Naive thymus-derived CD4-positive, alpha-beta T cell (primary cell): ENCODE measurements around the gene GTF2IRD1. TPM values are rescaled to one million over a fixed set of nuclear protein-coding genes. Genes with fewer than 3 reads are reported as not detected.
"Not testable (repeated sequence)": the region's sequence is repeated elsewhere in the genome, so short reads cannot be mapped to it uniquely, and the experiment has no call there.

Experiments
- ATAC-seq: fragments of 150-1000 bp; cut with Tn5 transposase; 2 replicates; pipeline ENCODE4 v1.10.0; 2021; ENCODE audit warnings: mild to moderate bottlenecking, moderate library complexity
- CTCF ChIA-PET: fragments of 350-600 bp; sonication (Branson Sonifier 250); formaldehyde crosslinking; loops from one replicate; lab custom pipeline; 2021; ENCODE audit warnings: antibody characterized with exemption; lab: Charles Lee
- POLR2A ChIA-PET: fragments of 350-600 bp; sonication (Branson Sonifier 250); formaldehyde crosslinking; loops from one replicate; lab custom pipeline; 2021; ENCODE audit warnings: antibody characterized with exemption, inconsistent platforms; lab: Charles Lee
- DNase-seq, 9 donors: peaks; one replicate each; pipeline versions ENCODE4 v3.0.0 to v3.0.0-alpha.2; 2020 to 2022; ENCODE audit warnings: mixed read lengths in 1 of 9
- H3K27ac ChIP-seq: one replicate; pipeline ENCODE4 v1.7.0; 2013; ENCODE audit warnings: mild to moderate bottlenecking, low read depth, low read length, moderate library complexity
- H3K27me3 ChIP-seq, 2 donors: one replicate each; pipeline ENCODE4 v1.7.0; 2013; ENCODE audit warnings: low read length in 2 of 2, mild to moderate bottlenecking in 2 of 2, moderate library complexity in 2 of 2; ENCODE audit not compliant: control insufficient read depth in 2 of 2, insufficient read depth in 2 of 2
- H3K36me3 ChIP-seq, 3 experiments: 1 replicate in 2 of 3; 2 replicates in 1 of 3; pipeline ENCODE4 v1.7.0; 2013; ENCODE audit warnings: low read length in 3 of 3, mild to moderate bottlenecking in 3 of 3, moderate library complexity in 1 of 3; ENCODE audit not compliant: insufficient read depth in 3 of 3, control insufficient read depth in 2 of 3
- H3K4me1 ChIP-seq, 2 donors: one replicate each; pipeline ENCODE4 v1.7.0; 2013; ENCODE audit warnings: low read length in 2 of 2, mild to moderate bottlenecking in 2 of 2, moderate library complexity in 1 of 2; ENCODE audit not compliant: control insufficient read depth in 2 of 2, insufficient read depth in 2 of 2
- H3K4me3 ChIP-seq: 2 replicates; pipeline ENCODE4 v1.7.0; 2013; ENCODE audit warnings: mild to moderate bottlenecking, low read length
- H3K9me3 ChIP-seq, 3 experiments: 1 replicate in 2 of 3; 2 replicates in 1 of 3; pipeline ENCODE4 v1.7.0; 2013; ENCODE audit warnings: low read length in 3 of 3; ENCODE audit not compliant: control insufficient read depth in 2 of 3
- H3K27ac Mint-ChIP-seq, 9 donors: one replicate each; pipeline ENCODE4 v1.8.0; 2020 to 2022; ENCODE audit warnings: mixed read lengths in 9 of 9, mild to moderate bottlenecking in 8 of 9, moderate library complexity in 5 of 9, inconsistent platforms in 2 of 9
- H3K27me3 Mint-ChIP-seq, 5 donors: one replicate each; pipeline ENCODE4 v1.8.0; 2021 to 2022; ENCODE audit warnings: mixed read lengths in 5 of 5, mild to moderate bottlenecking in 1 of 5
- H3K36me3 Mint-ChIP-seq, 5 donors: one replicate each; pipeline ENCODE4 v1.8.0; 2020 to 2022; ENCODE audit warnings: mixed read lengths in 5 of 5, mild to moderate bottlenecking in 3 of 5, inconsistent platforms in 1 of 5
- H3K4me1 Mint-ChIP-seq, 7 donors: one replicate each; pipeline ENCODE4 v1.8.0; 2020 to 2022; ENCODE audit warnings: mixed read lengths in 7 of 7, mild to moderate bottlenecking in 3 of 7, inconsistent platforms in 1 of 7
- H3K4me3 Mint-ChIP-seq, 10 donors: one replicate each; pipeline ENCODE4 v1.8.0; 2020 to 2022; ENCODE audit warnings: mild to moderate bottlenecking in 10 of 10, mixed read lengths in 10 of 10, moderate library complexity in 6 of 10, inconsistent platforms in 2 of 10
- H3K9me3 Mint-ChIP-seq, 11 donors: one replicate each; pipeline ENCODE4 v1.8.0; 2020 to 2022; ENCODE audit warnings: mixed read lengths in 11 of 11, mild to moderate bottlenecking in 4 of 11, inconsistent platforms in 1 of 11, moderate library complexity in 1 of 11
- intact Hi-C, 2 donors: fragments of 100-400 bp; cut with micrococcal nuclease; formaldehyde crosslinking; loops; one replicate each; pipeline ENCODE4 v1.15.1; 2023
- polyA plus RNA-seq, 2 donors: library from polyadenylated mRNA; unstranded; fragments of 300-500 nt; fragmentation: Illumina TruSeq; gene quantifications; one replicate each; pipeline ENCODE4 v1.2.3, GENCODE V29; 2021
- total RNA-seq, 6 experiments: library from RNA in 5 of 6; stranded (reverse) in 5 of 6; gene quantifications; 1 replicate in 5 of 6; 2 replicates in 1 of 6; pipeline ENCODE4 v1.2.3 and lab custom pipeline; 2021 to 2026

Gene GTF2IRD1
- total and polyA plus RNA-seq, 7 experiments from 2014 or later, result 0.07 to 5.6 (median 0.93) TPM; not detected in 1

GRCh38 chr7:74554178-74554577, 100.5 kb downstream of the GTF2IRD1 start:
- Histone ChIP-seq H3K4me1 (no peaks in the 10 kb centered on the region), H3K36me3 (no peaks in the 10 kb centered on the region), H3K27ac (no peak overlapping the region), H3K4me3 (no peak overlapping the region), H3K9me3 (no peaks in the 10 kb centered on the region), H3K27me3 (no peaks in the 10 kb centered on the region)
- ATAC-seq, result peak; percentile 12
- H3K9me3 Mint-ChIP-seq, result no peaks in the 10 kb centered on the region
- intact Hi-C loops, result no loop called here
- H3K27me3 Mint-ChIP-seq, result no peaks in the 10 kb centered on the region
- H3K4me3 Mint-ChIP-seq, result no peak overlapping the region
- no peaks in the 10 kb centered on the region for H3K4me1 Mint-ChIP-seq
- H3K36me3 Mint-ChIP-seq, result no peaks in the 10 kb centered on the region
- peak overlapping the region in 1 of 9 donors; percentile 47 for H3K27ac Mint-ChIP-seq
- no peak for DNase-seq
- POLR2A ChIA-PET, result no interaction called here
- CTCF ChIA-PET, result no interaction called here

- ATAC-seq, result no peak
- H3K4me3 Mint-ChIP-seq, result no peak overlapping the region
- H3K27me3 Mint-ChIP-seq, result no peaks in the 10 kb centered on the region
- ChIA-PET CTCF (no interaction called here), POLR2A (no interaction called here)
- no peaks in the 10 kb centered on the region for H3K27me3 ChIP-seq
- DNase-seq, result no peak
- no peaks in the 10 kb centered on the region for H3K9me3 Mint-ChIP-seq
- no peak overlapping the region for H3K27ac ChIP-seq
- H3K4me1 ChIP-seq, result no peaks in the 10 kb centered on the region
- no peak overlapping the region for H3K4me3 ChIP-seq
- intact Hi-C loops, result no loop called here
- no peak overlapping the region for H3K27ac Mint-ChIP-seq
- H3K36me3 Mint-ChIP-seq, result no peaks in the 10 kb centered on the region
- no peaks in the 10 kb centered on the region for H3K36me3 ChIP-seq
- no peaks in the 10 kb centered on the region for H3K4me1 Mint-ChIP-seq
- H3K9me3 ChIP-seq, result no peaks in the 10 kb centered on the region
These were observed 106.5 kb downstream of the GTF2IRD1 start for GRCh38 chr7:74560086-74560719.

GRCh38 chr7:74561898-74562613, 108.3 kb downstream of the GTF2IRD1 start:
- H3K4me3 Mint-ChIP-seq, result no peak overlapping the region
- DNase-seq (no peak), ATAC-seq (no peak)
- Histone ChIP-seq H3K9me3 (no peaks in the 10 kb centered on the region), H3K4me1 (no peaks in the 10 kb centered on the region), H3K27me3 (no peaks in the 10 kb centered on the region), H3K36me3 (no peaks in the 10 kb centered on the region), H3K4me3 (no peak overlapping the region), H3K27ac (no peak overlapping the region)
- CTCF ChIA-PET, result no interaction called here
- intact Hi-C loops, result no loop called here
- POLR2A ChIA-PET, result interaction anchor here (0.6 kb wide), 1 partner anchor 140 kb away, joined by 3 read pairs; no protein-coding TSS in a partner anchor
- H3K27ac Mint-ChIP-seq, result no peak overlapping the region
- no peaks in the 10 kb centered on the region for H3K36me3 Mint-ChIP-seq
- H3K9me3 Mint-ChIP-seq, result no peaks in the 10 kb centered on the region
- peaks cover 0 to 2% (median 0%) of the 10 kb centered on the region in 7 donors for H3K4me1 Mint-ChIP-seq
- no peaks in the 10 kb centered on the region for H3K27me3 Mint-ChIP-seq

GRCh38 chr7:74563639-74564038, 109.9 kb downstream of the GTF2IRD1 start:
- H3K27me3 ChIP-seq, POLR2A ChIA-PET, H3K36me3 ChIP-seq, H3K27ac Mint-ChIP-seq, H3K9me3 Mint-ChIP-seq, H3K9me3 ChIP-seq, H3K4me1 ChIP-seq, H3K36me3 Mint-ChIP-seq, H3K27me3 Mint-ChIP-seq, intact Hi-C loops, H3K27ac ChIP-seq, H3K4me1 Mint-ChIP-seq, H3K4me3 Mint-ChIP-seq, ATAC-seq, H3K4me3 ChIP-seq, DNase-seq: not testable (repeated sequence)
- CTCF ChIA-PET, result interaction anchor here (0.7 to 1.5 kb wide), 2 partner anchors 59 to 146 kb away, joined by 3 read pairs; no protein-coding TSS in a partner anchor

GRCh38 chr7:74567318-74567668, 113.6 kb downstream of the GTF2IRD1 start:
- no peaks in the 10 kb centered on the region for H3K36me3 ChIP-seq
- no peaks in the 10 kb centered on the region for H3K9me3 ChIP-seq
- H3K27ac ChIP-seq, result no peak overlapping the region
- ChIA-PET POLR2A (no interaction called here), CTCF (interaction anchor here (0.6 to 3.3 kb wide), 6 partner anchors 115 to 150 kb away, joined by 3 to 20 read pairs (median 6); no protein-coding TSS in a partner anchor)
- DNase-seq (no peak), ATAC-seq (no peak)
- no peaks in the 10 kb centered on the region for H3K4me1 ChIP-seq
- intact Hi-C loops, result loop anchor here (2.0 kb wide), 2 partner anchors 150 to 360 kb away; no protein-coding TSS in a partner anchor
- no peaks in the 10 kb centered on the region for H3K36me3 Mint-ChIP-seq
- H3K27ac Mint-ChIP-seq, result no peak overlapping the region
- no peak overlapping the region for H3K4me3 ChIP-seq
- no peak overlapping the region for H3K4me3 Mint-ChIP-seq
- H3K4me1 Mint-ChIP-seq, result peaks cover 0 to 16% (median 4%) of the 10 kb centered on the region in 7 donors
- H3K27me3 Mint-ChIP-seq, result peaks cover 0 to 3% (median 0%) of the 10 kb centered on the region in 5 donors
- no peaks in the 10 kb centered on the region for H3K9me3 Mint-ChIP-seq
- no peaks in the 10 kb centered on the region for H3K27me3 ChIP-seq

- no peaks in the 10 kb centered on the region for H3K36me3 Mint-ChIP-seq
- POLR2A ChIA-PET, result no interaction called here
- H3K36me3 ChIP-seq, result no peaks in the 10 kb centered on the region
- H3K27me3 ChIP-seq, result no peaks in the 10 kb centered on the region
- H3K27me3 Mint-ChIP-seq, result peaks cover 0 to 3% (median 0%) of the 10 kb centered on the region in 5 donors
- ATAC-seq (no peak), DNase-seq (no peak)
- H3K27ac ChIP-seq, result no peak overlapping the region
- H3K4me3 ChIP-seq, result no peak overlapping the region
- intact Hi-C loops, result no loop called here
- H3K27ac Mint-ChIP-seq, result peak overlapping the region in 1 of 9 donors; percentile 80
- peak overlapping the region in 1 of 10 donors; percentile 18 for H3K4me3 Mint-ChIP-seq
- CTCF ChIA-PET, result interaction anchor here (1.0 to 3.3 kb wide), 2 partner anchors 149 to 151 kb away, joined by 3 to 20 read pairs; no protein-coding TSS in a partner anchor
- H3K4me1 ChIP-seq, result no peaks in the 10 kb centered on the region
- H3K9me3 Mint-ChIP-seq, result no peaks in the 10 kb centered on the region
- H3K4me1 Mint-ChIP-seq, result peaks cover 0 to 18% (median 4%) of the 10 kb centered on the region in 7 donors
- H3K9me3 ChIP-seq, result no peaks in the 10 kb centered on the region
These were observed 115.0 kb downstream of the GTF2IRD1 start for GRCh38 chr7:74568658-74569057.
